ENCODE results near the gene CALN1.

CALN1 gene

GRCh38 chr7:72409638-72410015 is 2.5 kb downstream of the CALN1 start:
- no peak for DNase-seq (ENCODE audit: extremely low read depth, low read depth)
- TF ChIP-seq CTCF (IDR thresholded peaks at IDR 0.05; ENCODE audit: low read depth, low read length), result no peak

- no peak for TF ChIP-seq CTCF (IDR thresholded peaks at IDR 0.05; ENCODE audit: low read depth, low read length)
- DNase-seq (ENCODE audit: extremely low read depth, low read depth), result no peak
Measured at GRCh38 chr7:72408966-72409637, 3.0 kb downstream of the CALN1 start.

- TF ChIP-seq CTCF (IDR thresholded peaks at IDR 0.05; ENCODE audit: low read depth, low read length), result no peak
- no peak for DNase-seq (ENCODE audit: extremely low read depth, low read depth)
Measured at GRCh38 chr7:72406820-72407403, 5.2 kb downstream of the CALN1 start.

GRCh38 chr7:72405871-72406270 is 6.3 kb downstream of the CALN1 start:
- TF ChIP-seq CTCF (IDR thresholded peaks at IDR 0.05; ENCODE audit: low read depth, low read length), result no peak
- no peak for DNase-seq (ENCODE audit: extremely low read depth, low read depth)

- no peak for TF ChIP-seq CTCF (IDR thresholded peaks at IDR 0.05; ENCODE audit: low read depth, low read length)
- no peak for DNase-seq (ENCODE audit: extremely low read depth, low read depth)
Measured at GRCh38 chr7:72405418-72405817, 6.7 kb downstream of the CALN1 start.

GRCh38 chr7:72404743-72405142 is 7.4 kb downstream of the CALN1 start:
- no peak for TF ChIP-seq CTCF (IDR thresholded peaks at IDR 0.05; ENCODE audit: low read depth, low read length)
- DNase-seq (ENCODE audit: extremely low read depth, low read depth), result no peak

- no peak for DNase-seq (ENCODE audit: extremely low read depth, low read depth)
- no peak for TF ChIP-seq CTCF (IDR thresholded peaks at IDR 0.05; ENCODE audit: low read depth, low read length)
Measured at GRCh38 chr7:72403458-72404076, 8.6 kb downstream of the CALN1 start.
